ENCODE results near the gene QKI.
"Not testable (repeated sequence)": the region's sequence is repeated elsewhere in the genome, so short reads cannot be mapped to it uniquely, and the experiment has no call there.

QKI gene

GRCh38 chr6:163579880-163580295 lies 165.4 kb downstream of the QKI start:
- no peak for DNase-seq (ENCODE audit: low read depth)

- no peak for DNase-seq (ENCODE audit: low read depth)
These were observed 166.0 kb downstream of the QKI start for GRCh38 chr6:163580311-163581030.

- DNase-seq (ENCODE audit: low read depth) = no peak
These were observed 169.0 kb downstream of the QKI start for GRCh38 chr6:163583558-163583957.

- peak; percentile 38 for DNase-seq (ENCODE audit: low read depth)
These were observed 171.5 kb downstream of the QKI start for GRCh38 chr6:163585932-163586437.

GRCh38 chr6:163586888-163587287 lies 172.4 kb downstream of the QKI start:
- DNase-seq (ENCODE audit: low read depth) = no peak

GRCh38 chr6:163588220-163588919 lies 173.9 kb downstream of the QKI start:
- DNase-seq (ENCODE audit: low read depth) = no peak

- DNase-seq (ENCODE audit: low read depth) = no peak
These were observed 174.9 kb downstream of the QKI start for GRCh38 chr6:163589387-163589786.

GRCh38 chr6:163590132-163590531 lies 175.6 kb downstream of the QKI start:
- not testable (repeated sequence) for DNase-seq (ENCODE audit: low read depth)

- DNase-seq (ENCODE audit: low read depth) = no peak
These were observed 178.4 kb downstream of the QKI start for GRCh38 chr6:163592872-163593271.

- no peak for DNase-seq (ENCODE audit: low read depth)
These were observed 181.7 kb downstream of the QKI start for GRCh38 chr6:163596174-163596573.

- no peak for DNase-seq (ENCODE audit: low read depth)
These were observed 184.6 kb downstream of the QKI start for GRCh38 chr6:163599136-163599535.

- no peak for DNase-seq (ENCODE audit: low read depth)
These were observed 185.2 kb downstream of the QKI start for GRCh38 chr6:163599684-163600083.

GRCh38 chr6:163600331-163600730 lies 185.8 kb downstream of the QKI start:
- no peak for DNase-seq (ENCODE audit: low read depth)

GRCh38 chr6:163600781-163601180 lies 186.3 kb downstream of the QKI start:
- no peak for DNase-seq (ENCODE audit: low read depth)

- DNase-seq (ENCODE audit: low read depth) = no peak
These were observed 188.3 kb downstream of the QKI start for GRCh38 chr6:163602851-163603250.

- no peak for DNase-seq (ENCODE audit: low read depth)
These were observed 188.9 kb downstream of the QKI start for GRCh38 chr6:163603395-163603794.

GRCh38 chr6:163605385-163606097 lies 191.0 kb downstream of the QKI start:
- no peak for DNase-seq (ENCODE audit: low read depth)

- no peak for DNase-seq (ENCODE audit: low read depth)
These were observed 193.3 kb downstream of the QKI start for GRCh38 chr6:163607792-163608191.

GRCh38 chr6:163608204-163608644 lies 193.7 kb downstream of the QKI start:
- no peak for DNase-seq (ENCODE audit: low read depth)

- DNase-seq (ENCODE audit: low read depth) = no peak
These were observed 197.7 kb downstream of the QKI start for GRCh38 chr6:163612200-163612599.

GRCh38 chr6:163613025-163613424 lies 198.5 kb downstream of the QKI start:
- no peak for DNase-seq (ENCODE audit: low read depth)

- no peak for DNase-seq (ENCODE audit: low read depth)
These were observed 199.2 kb downstream of the QKI start for GRCh38 chr6:163613668-163614067.

- DNase-seq (ENCODE audit: low read depth) = no peak
These were observed 201.9 kb downstream of the QKI start for GRCh38 chr6:163616452-163616851.

Data from HS-27A (cell line).